GM23338 (cell line): ENCODE data around the gene RXRA. TPM values are rescaled to one million over a fixed set of nuclear protein-coding genes. Genes with fewer than 3 reads are reported as not detected.

Experiments used
- CREB1 ChIP-seq: fragments of 250-450 bp; sonication (Bioruptor Pico); IDR thresholded peaks from 2 replicates; pipeline ENCODE4 v1.5.0; 2020; ENCODE audit warnings: low read depth, mild to moderate bottlenecking, moderate library complexity
- ETS1 ChIP-seq: IDR thresholded peaks from 2 replicates; pipeline ENCODE4 v1.6.1; 2016; ENCODE audit warnings: antibody characterized with exemption
- EZH2phosphoT487 ChIP-seq: fragments of 200-600 bp; sonication (generic); IDR thresholded peaks from one replicate; pipeline ENCODE4 v1.8.1; 2018; ENCODE audit warnings: antibody characterized with exemption; ENCODE audit not compliant: unreplicated experiment
- ZNF114 ChIP-seq: fragments of 250-450 bp; sonication (Bioruptor Pico); IDR thresholded peaks from 2 replicates; pipeline ENCODE4 v1.5.0; 2020; ENCODE audit warnings: mild to moderate bottlenecking, moderate library complexity
- ZNF331 ChIP-seq: fragments of 250-450 bp; sonication (Bioruptor Pico); IDR thresholded peaks from 2 replicates; pipeline ENCODE4 v1.5.0; 2020; ENCODE audit warnings: low read depth, mild to moderate bottlenecking, moderate library complexity
- microRNA-seq: library from miRNA; unstranded; fragments of <30 nt; microRNA quantifications from one replicate; pipeline ENCODE4, GENCODE V29; 2017
- polyA plus RNA-seq: library from polyadenylated mRNA; unstranded; fragments of >200 nt; fragmentation: Nextera tagmentation; extraction: Ambion mirVana; gene quantifications from 2 replicates; pipeline ENCODE4 v1.2.1, GENCODE V29; 2016
- small RNA-seq: library from RNA; depleted of rRNA; stranded (forward); fragments of <200 nt; gene quantifications from one replicate; pipeline ENCODE3, GENCODE V24; 2014; ENCODE audit warnings: low replicate concordance
- total RNA-seq: library from RNA; depleted of rRNA; stranded (reverse); fragments of >200 nt; shearing (Covaris generic); gene quantifications from 2 replicates; pipeline ENCODE4 v1.2.3, GENCODE V29; 2014; rRNA removed

Gene RXRA
- total and polyA plus RNA-seq, 2 experiments from 2014 or later, result 4.9 to 17.9 TPM

GRCh38 chr9:134486596-134486995 lies 160.3 kb downstream of the RXRA start (continued):
- TF ChIP-seq EZH2phosphoT487 (no peak), ZNF114 (CRISPR knock-in tag) (no peak), ETS1 (no peak), ZNF331 (CRISPR knock-in tag) (no peak), CREB1 (CRISPR knock-in tag) (no peak)

Small RNA genes lying within 50 kb of the gene (microRNA-seq; reads per million reads assigned to microRNA genes)
- not detected for gene MIR4669

Small RNA genes lying within 50 kb of the gene (small RNA-seq; reads per million reads assigned to genes)
- gene MIR4669, result not detected

Other genes with a start within 250 kb of the RXRA start
- gene WDR5, start 190.4 kb upstream of the RXRA start, total RNA-seq, result 47.7 and 56.6 TPM in 2 replicates
- gene WDR5, start 190.4 kb upstream of the RXRA start, polyA plus RNA-seq, result 37.0 and 38.1 TPM in 2 replicates
- not detected in 2 replicates for gene RNU6ATAC, start 161.9 kb upstream of the RXRA start, total RNA-seq
- gene RNU6ATAC, start 161.9 kb upstream of the RXRA start, polyA plus RNA-seq, result not detected in 2 replicates